GM12872 (cell line): ENCODE data around the gene MYRF.
A peak's percentile ranks its signal among the peaks of the same experiment; 100 is the strongest.

ENCODE experiments used
- CTCF ChIP-seq: IDR thresholded peaks from 3 replicates; pipeline ENCODE4 v1.5.1; 2011; ENCODE audit warnings: low read depth, mild to moderate bottlenecking, low read length, moderate library complexity; ENCODE audit not compliant: insufficient read depth

The MYRF gene

GRCh38 chr11:61730240-61730994 lies 22.0 kb upstream of the MYRF start:
- no peak for TF ChIP-seq CTCF

- no peak for TF ChIP-seq CTCF
Observed at GRCh38 chr11:61731211-61731951, 21.1 kb upstream of the MYRF start.

GRCh38 chr11:61731952-61732675 lies 20.3 kb upstream of the MYRF start:
- TF ChIP-seq CTCF, result no peak

GRCh38 chr11:61732705-61733104 lies 19.7 kb upstream of the MYRF start:
- no peak for TF ChIP-seq CTCF

- peak; percentile 100 for TF ChIP-seq CTCF
Observed at GRCh38 chr11:61733120-61733978, 19.1 kb upstream of the MYRF start.

GRCh38 chr11:61734767-61735166 lies 17.7 kb upstream of the MYRF start:
- TF ChIP-seq CTCF, result no peak
